SK-N-SH (cell line): Measurements from ENCODE around the gene CASP8AP2. TPM values are rescaled to one million over a fixed set of nuclear protein-coding genes. Genes with fewer than 3 reads are reported as not detected.

Source experiments
- CTCF ChIA-PET: fragments of 300-600, 350-600 bp; formaldehyde crosslinking; extraction: SDS; loops from one replicate; lab custom pipeline; 2021; lab: Yijun Ruan, JAX
- POLR2A ChIA-PET: fragments of 350-600 bp; sonication (Branson Sonifier 250); formaldehyde crosslinking; extraction: SDS; loops from one replicate; lab custom pipeline; 2020; ENCODE audit warnings: antibody characterized with exemption, inconsistent platforms; lab: Yijun Ruan, JAX
- DNase-seq: peaks from one replicate; pipeline ENCODE4 v3.0.0; 2012
- H2AFZ ChIP-seq: fragments of 200-600 bp; sonication (generic); 2 replicates; pipeline ENCODE4 v1.8.1; 2016; ENCODE audit warnings: antibody characterized with exemption, mild to moderate bottlenecking, low read depth
- H3F3A ChIP-seq: fragments of 200-600 bp; sonication (generic); replicated peaks from 2 replicates; pipeline ENCODE3; 2016; ENCODE audit warnings: antibody characterized with exemption, mild to moderate bottlenecking; ENCODE audit not compliant: insufficient read depth
- H3K27ac ChIP-seq, 2 experiments: fragments of 200-500 bp in 1 of 2; fragments of 200-600 bp in 1 of 2; sonication (Bioruptor generic) in 1 of 2; sonication (generic), shearing (Covaris generic) in 1 of 2; 2 replicates each; pipeline versions ENCODE4 v1.5.1 to v1.6.1; 2014 to 2016; ENCODE audit warnings: low read depth in 2 of 2, inconsistent platforms in 1 of 2, low read length in 1 of 2, mild to moderate bottlenecking in 1 of 2, mixed read lengths in 1 of 2
- H3K27me3 ChIP-seq: fragments of 200-600 bp; sonication (generic), shearing (Covaris generic); 2 replicates; pipeline ENCODE4 v1.6.1; 2016; ENCODE audit warnings: mixed run types; ENCODE audit not compliant: insufficient read depth
- H3K36me3 ChIP-seq, 2 experiments: fragments of 200-500 bp in 1 of 2; fragments of 200-600 bp in 1 of 2; sonication (Bioruptor generic) in 1 of 2; sonication (generic) in 1 of 2; replicated peaks in 1 of 2; 2 replicates each; pipeline versions ENCODE3 to v1.5.1; 2014 to 2016; ENCODE audit warnings: low read length in 1 of 2, mild to moderate bottlenecking in 1 of 2; ENCODE audit not compliant: insufficient read depth in 2 of 2, control insufficient read depth in 1 of 2
- H3K4me1 ChIP-seq, 2 experiments: fragments of 200-500 bp in 1 of 2; fragments of 200-600 bp in 1 of 2; sonication (Bioruptor generic) in 1 of 2; sonication (generic), shearing (Covaris generic) in 1 of 2; 2 replicates each; pipeline versions ENCODE4 v1.5.1 to v1.6.1; 2014 to 2016; ENCODE audit warnings: low read depth in 1 of 2, low read length in 1 of 2, mixed run types in 1 of 2; ENCODE audit not compliant: insufficient read depth in 2 of 2, control insufficient read depth in 1 of 2
- H3K4me2 ChIP-seq: fragments of 200-600 bp; sonication (generic), shearing (Covaris generic); 2 replicates; pipeline ENCODE4 v1.6.1; 2017; ENCODE audit warnings: mixed run types
- H3K4me3 ChIP-seq, 2 experiments: fragments of 200-500 bp in 1 of 2; fragments of 200-600 bp in 1 of 2; sonication (Bioruptor generic) in 1 of 2; sonication (generic), shearing (Covaris generic) in 1 of 2; 2 replicates each; pipeline versions ENCODE4 v1.5.1 to v1.8.1; 2014 to 2016; ENCODE audit warnings: low read depth in 2 of 2, inconsistent platforms in 1 of 2, low read length in 1 of 2, mild to moderate bottlenecking in 1 of 2, mixed read lengths in 1 of 2, moderate library complexity in 1 of 2
- H3K79me2 ChIP-seq: fragments of 200-600 bp; sonication (generic); 2 replicates; pipeline ENCODE4 v1.8.1; 2017; ENCODE audit warnings: mild to moderate bottlenecking; ENCODE audit not compliant: insufficient read depth
- H3K9ac ChIP-seq: fragments of 200-600 bp; sonication (generic); 2 replicates; pipeline ENCODE4 v1.6.1; 2017; ENCODE audit warnings: mixed run types
- H3K9me2 ChIP-seq: fragments of 200-600 bp; sonication (generic); 2 replicates; pipeline ENCODE4 v1.6.1; 2017; ENCODE audit warnings: mixed run types
- H3K9me3 ChIP-seq: fragments of 200-600 bp; sonication (generic); 2 replicates; pipeline ENCODE4 v1.6.1; 2017; ENCODE audit warnings: mixed run types, mild to moderate bottlenecking, moderate library complexity
- H4K20me1 ChIP-seq: fragments of 200-600 bp; sonication (generic); 2 replicates; pipeline ENCODE4 v1.6.1; 2017; ENCODE audit warnings: mild to moderate bottlenecking, mixed run types; ENCODE audit not compliant: insufficient read depth
- CHD2 ChIP-seq: fragments of 150-350 bp; IDR thresholded peaks from 2 replicates; pipeline ENCODE4 v1.6.1; 2018; ENCODE audit warnings: low read length; ENCODE audit not compliant: partially characterized antibody
- ELF1 ChIP-seq: IDR thresholded peaks from 2 replicates; pipeline ENCODE4 v1.4.0; 2012
- EP300 ChIP-seq, 2 experiments: IDR thresholded peaks; 2 replicates each; pipeline versions ENCODE4 v1.4.0 to v1.6.1; 2012; ENCODE audit warnings: borderline replicate concordance in 1 of 2, low read depth in 1 of 2, low read length in 1 of 2
- FOSL2 ChIP-seq: IDR thresholded peaks from 2 replicates; pipeline ENCODE4 v1.4.0; 2012; ENCODE audit warnings: low read depth, mild to moderate bottlenecking, moderate library complexity, borderline replicate concordance
- FOXJ3 ChIP-seq: sonication (generic); formaldehyde crosslinking; IDR thresholded peaks from 2 replicates; pipeline ENCODE4 v1.5.1; 2020; ENCODE audit warnings: mild to moderate bottlenecking, missing genetic modification reagents
- FOXM1 ChIP-seq: IDR thresholded peaks from 2 replicates; pipeline ENCODE4 v1.4.0; 2012; ENCODE audit warnings: low read depth, mild to moderate bottlenecking
- GABPA ChIP-seq: IDR thresholded peaks from 2 replicates; pipeline ENCODE4 v1.4.0; 2012; ENCODE audit warnings: low read depth, mild to moderate bottlenecking
- IRF3 ChIP-seq: fragments of 150-350 bp; IDR thresholded peaks from 2 replicates; pipeline ENCODE4 v1.6.1; 2016; ENCODE audit warnings: mild to moderate bottlenecking, low read depth, low read length
- JUND ChIP-seq: IDR thresholded peaks from 2 replicates; pipeline ENCODE4 v1.4.0; 2012
- MAX ChIP-seq: IDR thresholded peaks from 2 replicates; pipeline ENCODE4 v1.4.0; 2012; ENCODE audit warnings: low read depth
- PBX3 ChIP-seq: IDR thresholded peaks from 2 replicates; pipeline ENCODE4; 2012
- RAD21 ChIP-seq: IDR thresholded peaks from 2 replicates; pipeline ENCODE4 v1.6.1; 2012; ENCODE audit warnings: mild to moderate bottlenecking, low read length
- RCOR1 ChIP-seq: fragments of 150-350 bp; IDR thresholded peaks from 2 replicates; pipeline ENCODE4 v1.6.1; 2017; ENCODE audit warnings: antibody characterized with exemption, low read length
- SIN3A ChIP-seq: IDR thresholded peaks from 2 replicates; pipeline ENCODE4 v1.6.1; 2012; ENCODE audit warnings: low read depth, mild to moderate bottlenecking, low read length, moderate library complexity, borderline replicate concordance
- SMC3 ChIP-seq: IDR thresholded peaks from 2 replicates; pipeline ENCODE4 v1.6.1; 2012; ENCODE audit warnings: low read depth, low read length, improper control_type of control experiment
- USF1 ChIP-seq: IDR thresholded peaks from 2 replicates; pipeline ENCODE4 v1.4.0; 2012; ENCODE audit warnings: low read depth, borderline replicate concordance
- USF2 ChIP-seq: fragments of 150-350 bp; IDR thresholded peaks from 2 replicates; pipeline ENCODE4 v1.6.1; 2017; ENCODE audit warnings: antibody characterized with exemption, low read length, low read depth, borderline replicate concordance
- YY1 ChIP-seq: IDR thresholded peaks from 2 replicates; pipeline ENCODE4 v1.4.0; 2012; ENCODE audit warnings: low read depth, mild to moderate bottlenecking
- WGBS: methylation state at CpG from one replicate; pipeline ENCODE4 v1.1.6; 2017; ENCODE audit warnings: low lambda C conversion rate; 5-methylcytosine and 5-hydroxymethylcytosine counted together
- polyA plus RNA-seq, 3 experiments: library from polyadenylated mRNA; depleted of rRNA; stranded (reverse); fragments of >200 nt; gene quantifications; 2 replicates each; pipeline ENCODE4 v1.2.3, GENCODE V29; 2012

CASP8AP2 gene
- polyA plus RNA-seq, 1 of the 3 experiments (the other 2 are of a cell fraction), result 2.8 TPM

- Histone ChIP-seq H3K27ac (no peak overlapping the region), H3K9me2 (no peaks in the 10 kb centered on the region), H3F3A (no peaks in the 10 kb centered on the region), H3K4me3 (no peak overlapping the region), H3K4me2 (no peak overlapping the region), H3K9me3 (no peaks in the 10 kb centered on the region), H2AFZ (no peak overlapping the region), H3K36me3 (peaks cover 46 to 59% of the 10 kb centered on the region in 2 experiments), H3K79me2 (no peaks in the 10 kb centered on the region), H3K27me3 (no peaks in the 10 kb centered on the region), H3K4me1 (no peaks in the 10 kb centered on the region), H3K9ac (no peak overlapping the region), H4K20me1 (no peaks in the 10 kb centered on the region)
- DNase-seq, result no peak
- 98% methylated on average over 6 of the region's 6 CpGs for WGBS
- ChIA-PET POLR2A (no interaction called here), CTCF (no interaction called here)
- TF ChIP-seq EP300 (IDR thresholded peaks at IDR 0.05; ENCODE audit: borderline replicate concordance in 1 of 2, low read depth in 1 of 2, low read length in 1 of 2) (no peak), FOXJ3 (no peak), SIN3A (no peak), YY1 (no peak), RAD21 (no peak), PBX3 (no peak), USF2 (no peak), SMC3 (no peak), CHD2 (no peak), IRF3 (no peak), ELF1 (no peak), GABPA (no peak)
These were observed 44.8 kb upstream of the CASP8AP2 start for GRCh38 chr6:89784838-89785237.

- no peak for DNase-seq
- no peaks in the 10 kb centered on the region for H3K9me3 ChIP-seq
- no peaks in the 10 kb centered on the region for H3K79me2 ChIP-seq
- CTCF ChIA-PET, result no interaction called here
- no peaks in the 10 kb centered on the region for H4K20me1 ChIP-seq
- H3K9ac ChIP-seq, result no peak overlapping the region
- peaks cover 52 to 58% of the 10 kb centered on the region in 2 experiments for H3K36me3 ChIP-seq
- no peak overlapping the region for H3K27ac ChIP-seq
- H3K4me1 ChIP-seq, result no peaks in the 10 kb centered on the region
- H2AFZ ChIP-seq, result no peak overlapping the region
- 97% methylated on average over 2 of the region's 2 CpGs for WGBS
- no peaks in the 10 kb centered on the region for H3K9me2 ChIP-seq
- no peak for TF ChIP-seq IRF3
- TF ChIP-seq FOXM1, result no peak
- TF ChIP-seq FOSL2, result no peak
- TF ChIP-seq RCOR1, result no peak
- no peak for TF ChIP-seq JUND
- no peak for TF ChIP-seq MAX
- no peak for TF ChIP-seq USF1
- no peak overlapping the region for H3K4me3 ChIP-seq
- H3K27me3 ChIP-seq, result no peaks in the 10 kb centered on the region
- POLR2A ChIA-PET, result no interaction called here
- no peak overlapping the region for H3K4me2 ChIP-seq
- H3F3A ChIP-seq, result no peaks in the 10 kb centered on the region
These were observed 42.7 kb upstream of the CASP8AP2 start for GRCh38 chr6:89786970-89787369.
